ENCODE measurements around the gene ZNF654.

- TF ChIP-seq CTCF (IDR thresholded peaks at IDR 0.05; ENCODE audit: extremely low read depth in 1 of 2, insufficient read depth in 1 of 2, low read depth in 1 of 2, low read length in 2 of 2), result no peak
- no peak for TF ChIP-seq EZH2 (IDR thresholded peaks at IDR 0.05; ENCODE audit: borderline replicate concordance, low read depth, low read length, severe bottlenecking)
- TF ChIP-seq POLR2A (IDR thresholded peaks at IDR 0.05; ENCODE audit: low read depth, low read length), result no peak
- no peak for TF ChIP-seq JUN (IDR thresholded peaks at IDR 0.05; ENCODE audit: borderline replicate concordance, insufficient read depth, insufficient read length, low read depth)
- TF ChIP-seq POLR2AphosphoS5 (IDR thresholded peaks at IDR 0.05; ENCODE audit: insufficient read depth, low read depth, low read length), result no peak
- TF ChIP-seq FOS (IDR thresholded peaks at IDR 0.05; ENCODE audit: borderline replicate concordance, insufficient read depth, low read length), result no peak
- TF ChIP-seq MYC (IDR thresholded peaks at IDR 0.05; ENCODE audit: low read depth, low read length), result no peak
- no peak for TF ChIP-seq MAX (IDR thresholded peaks at IDR 0.05; ENCODE audit: insufficient read depth, insufficient read length)
- TF ChIP-seq GATA2 (IDR thresholded peaks at IDR 0.05; ENCODE audit: insufficient read depth, insufficient read length, low read depth, low read length), result no peak
Measured at GRCh38 chr3:88191872-88192409, 132.9 kb downstream of the ZNF654 start.

Data from endothelial cell of umbilical vein (primary cell).